Ovary (tissue), 9 donors: ENCODE measurements around the gene SCYL1. TPM values are rescaled to one million over a fixed set of nuclear protein-coding genes. Genes with fewer than 3 reads are reported as not detected.

Experiments used
- DNase-seq, 5 donors: peaks; one replicate each; pipeline ENCODE4 v3.0.0-alpha.2; 2019 to 2020
- H3K27ac ChIP-seq, 2 donors: fragments of 200-600 bp; one replicate each; pipeline versions ENCODE4 v1.5.1 to v1.8.0; 2019 to 2022
- H3K27me3 ChIP-seq: fragments of 200-600 bp; one replicate; pipeline ENCODE4 v1.8.0; 2022
- H3K36me3 ChIP-seq: fragments of 200-600 bp; sonication (generic); one replicate; pipeline ENCODE4 v1.5.1; 2019
- H3K4me1 ChIP-seq: one replicate; pipeline ENCODE4 v1.8.1; 2013; ENCODE audit warnings: mild to moderate bottlenecking, moderate library complexity; ENCODE audit not compliant: insufficient read depth
- H3K4me3 ChIP-seq: fragments of 200-600 bp; sonication (generic); one replicate; pipeline ENCODE4 v1.5.1; 2017
- H3K9me3 ChIP-seq, 2 donors: fragments of 200-600 bp in 1 of 2; sonication (generic) in 1 of 2; one replicate each; pipeline versions ENCODE4 v1.5.1 to v1.8.1; 2013 to 2019; ENCODE audit warnings: mild to moderate bottlenecking in 1 of 2, moderate library complexity in 1 of 2
- CTCF ChIP-seq, 3 donors: fragments of 450-650 bp in 2 of 3; fragments of 200-600 bp in 1 of 3; IDR thresholded peaks; one replicate each; pipeline versions ENCODE4 v1.5.1 to v1.8.0; 2016 to 2022; ENCODE audit warnings: antibody characterized with exemption in 3 of 3, mild to moderate bottlenecking in 1 of 3
- EP300 ChIP-seq: sonication (generic); formaldehyde crosslinking; IDR thresholded peaks from one replicate; pipeline ENCODE4 v1.6.1; 2017; ENCODE audit warnings: antibody characterized with exemption
- POLR2A ChIP-seq: fragments of 450-650 bp; IDR thresholded peaks from one replicate; pipeline ENCODE4 v1.6.1; 2017; ENCODE audit warnings: antibody characterized with exemption, mild to moderate bottlenecking, moderate library complexity
- WGBS, 3 donors: extraction: QIAGEN DNeasy Blood & Tissue Kit in 1 of 3; methylation state at CpG; one replicate each; pipeline versions ENCODE4 v1.1.5 to v1.1.7; 2013 to 2017; 5-methylcytosine and 5-hydroxymethylcytosine counted together
- intact Hi-C, 4 donors: fragments of 100-400 bp; cut with DNase I; formaldehyde crosslinking; loops; one replicate each; pipeline versions ENCODE4 v1.11.0 to v1.15.1; 2022 to 2023
- polyA plus RNA-seq, 2 donors: library from polyadenylated mRNA; stranded (reverse); fragments of 200-250 nt in 1 of 2; fragments of 350-450 nt in 1 of 2; fragmentation: Illumina TruSeq in 1 of 2; extraction: RNeasy Lipid Tissue Mini Kit (QIAGEN cat#74804) in 1 of 2; gene quantifications; one replicate each; pipeline ENCODE4 v1.2.3, GENCODE V29; 2013 to 2014
- total RNA-seq, 7 donors: library from RNA; depleted of rRNA in 2 of 7; stranded (reverse); fragments of >200 nt in 2 of 7; fragmentation: NEBNext Ultra II Directional in 3 of 7; extraction: Animal tissue kit (Norgen Biotek cat#: 25700) in 3 of 7; gene quantifications; one replicate each; pipeline versions ENCODE4 v1.1.0 to v1.2.4, GENCODE V29; 2016 to 2023
- donor health status: DM: no; HTN: no; CAD: no; lungs with moderate emphysema.
- donor health status: DM: no; HTN: no; CAD: no.
- donor health status: Bipolar disorder and iron deficiency.
- donor health status: DM: yes; HTN: yes; CAD: no.
- donor health status: DM: no; HTN: no; CAD: no.
- donor health status: DM: yes; HTN: yes; CAD: no.

Gene SCYL1
- total and polyA plus RNA-seq, 9 donors, result 11.7 to 118 (median 86.6) TPM

GRCh38 chr11:65546217-65546958 lies 21.5 kb downstream of the SCYL1 start:
- no peak for TF ChIP-seq CTCF (IDR thresholded peaks at IDR 0.05)
- TF ChIP-seq EP300, result no peak
- no peak for TF ChIP-seq POLR2A
- intact Hi-C loops, result no loop called here
- H3K36me3 ChIP-seq, result no peaks in the 10 kb centered on the region

GRCh38 chr11:65547446-65548125 lies 22.7 kb downstream of the SCYL1 start:
- H3K4me1 ChIP-seq, result no peaks in the 10 kb centered on the region
- intact Hi-C loops, result no loop called here
- no peak overlapping the region for H3K4me3 ChIP-seq
- no peak for DNase-seq
- no peak overlapping the region for H3K27ac ChIP-seq
- no peaks in the 10 kb centered on the region for H3K36me3 ChIP-seq
- H3K9me3 ChIP-seq, result no peaks in the 10 kb centered on the region
- H3K27me3 ChIP-seq, result no peaks in the 10 kb centered on the region
- TF ChIP-seq EP300, result no peak
- TF ChIP-seq CTCF (IDR thresholded peaks at IDR 0.05), result no peak
- TF ChIP-seq POLR2A, result no peak
- 79 to 83% (median 81%) methylated on average over 48 to 52 of the region's 52 CpGs for WGBS, 3 donors

More at GRCh38 chr11:65546217-65546958, 21.5 kb downstream of the SCYL1 start:
- DNase-seq, result peak; percentile 60 to 81 (median 73)
- no peaks in the 10 kb centered on the region for H3K4me1 ChIP-seq
- no peak overlapping the region for H3K4me3 ChIP-seq
- WGBS, 3 donors, result 43 to 48% (median 45%) methylated on average over 32 to 64 of the region's 64 CpGs
- no peaks in the 10 kb centered on the region for H3K27me3 ChIP-seq
- H3K9me3 ChIP-seq, result no peaks in the 10 kb centered on the region
- peak overlapping the region in 1 of 2 donors; percentile 12 for H3K27ac ChIP-seq

- H3K36me3 ChIP-seq, result no peaks in the 10 kb centered on the region
- intact Hi-C loops, result no loop called here
- H3K27ac ChIP-seq, result no peak overlapping the region
Measured at GRCh38 chr11:65548395-65548794, 23.5 kb downstream of the SCYL1 start.

GRCh38 chr11:65549096-65549495 lies 24.2 kb downstream of the SCYL1 start:
- Histone ChIP-seq H3K27ac (no peak overlapping the region), H3K4me1 (no peaks in the 10 kb centered on the region), H3K27me3 (no peaks in the 10 kb centered on the region), H3K9me3 (no peaks in the 10 kb centered on the region), H3K4me3 (no peak overlapping the region), H3K36me3 (no peaks in the 10 kb centered on the region)
- no peak for DNase-seq
- intact Hi-C loops, result no loop called here
- WGBS, 3 donors, result 89 to 95% (median 91%) methylated on average over 3 of the region's 3 CpGs
- TF ChIP-seq POLR2A (no peak), EP300 (no peak), CTCF (IDR thresholded peaks at IDR 0.05) (no peak)

More at GRCh38 chr11:65548395-65548794, 23.5 kb downstream of the SCYL1 start:
- no peaks in the 10 kb centered on the region for H3K4me1 ChIP-seq
- DNase-seq, result no peak
- 85 to 92% (median 87%) methylated on average over 3 of the region's 3 CpGs for WGBS, 3 donors
- H3K27me3 ChIP-seq, result no peaks in the 10 kb centered on the region
- no peaks in the 10 kb centered on the region for H3K9me3 ChIP-seq
- TF ChIP-seq POLR2A, result no peak
- H3K4me3 ChIP-seq, result no peak overlapping the region
